K562 (cell line): ENCODE data around the gene ATG7.

ENCODE experiments used
- E2F1 ChIP-seq: sonication (generic); formaldehyde crosslinking; IDR thresholded peaks from 2 replicates; pipeline ENCODE4 v1.8.1; 2023; ENCODE audit warnings: mild to moderate bottlenecking, missing genetic modification reagents, moderate library complexity
- PHF21A ChIP-seq: fragments of 450-650 bp; IDR thresholded peaks from 2 replicates; pipeline ENCODE4 v1.6.1; 2017; ENCODE audit warnings: low read depth, borderline replicate concordance
- POLR2AphosphoS5 ChIP-seq: IDR thresholded peaks from 2 replicates; pipeline ENCODE4 v1.6.1; 2011; ENCODE audit warnings: mild to moderate bottlenecking, low read depth, low read length, moderate library complexity; ENCODE audit not compliant: control insufficient read depth, insufficient read depth
- RFX7 ChIP-seq: fragments of 250-450 bp; sonication (Bioruptor Pico); IDR thresholded peaks from 2 replicates; pipeline ENCODE4 v1.5.1; 2021; ENCODE audit warnings: mild to moderate bottlenecking
- XRCC3 ChIP-seq: fragments of 450-650 bp; IDR thresholded peaks from 2 replicates; pipeline ENCODE4 v1.6.1; 2017; ENCODE audit warnings: mild to moderate bottlenecking, moderate library complexity
- ZNF133 ChIP-seq: fragments of 250-450 bp; sonication (Bioruptor Pico); IDR thresholded peaks from 2 replicates; pipeline ENCODE4 v1.4.0; 2020; ENCODE audit warnings: mild to moderate bottlenecking
- ZNF3 ChIP-seq: fragments of 250-450 bp; sonication (Bioruptor Pico); IDR thresholded peaks from 2 replicates; pipeline ENCODE4 v1.5.0; 2021; ENCODE audit warnings: mild to moderate bottlenecking, moderate library complexity
- ZNF431 ChIP-seq: sonication (generic); formaldehyde crosslinking; IDR thresholded peaks from 2 replicates; pipeline ENCODE4 v1.8.0; 2022; ENCODE audit warnings: mild to moderate bottlenecking, missing genetic modification reagents
- ZZZ3 ChIP-seq: fragments of 450-650 bp; IDR thresholded peaks from 2 replicates; pipeline ENCODE4 v1.6.1; 2016; ENCODE audit warnings: antibody characterized with exemption, mild to moderate bottlenecking, moderate library complexity
- TF ChIP-seq, protein P1 (sequence below), 3 experiments: IDR thresholded peaks in 2 of 3; conservative IDR thresholded peaks in 1 of 3; 2 replicates each; pipeline ENCODE4 v1.5.1; 2011 to 2012; ENCODE audit warnings: low read length in 3 of 3, mild to moderate bottlenecking in 3 of 3, control low read depth in 2 of 3, improper control_type of control experiment in 1 of 3, inconsistent platforms in 1 of 3, low read depth in 1 of 3, mixed read lengths in 1 of 3, moderate library complexity in 1 of 3; ENCODE audit not compliant: insufficient read depth in 2 of 3

DNA sequence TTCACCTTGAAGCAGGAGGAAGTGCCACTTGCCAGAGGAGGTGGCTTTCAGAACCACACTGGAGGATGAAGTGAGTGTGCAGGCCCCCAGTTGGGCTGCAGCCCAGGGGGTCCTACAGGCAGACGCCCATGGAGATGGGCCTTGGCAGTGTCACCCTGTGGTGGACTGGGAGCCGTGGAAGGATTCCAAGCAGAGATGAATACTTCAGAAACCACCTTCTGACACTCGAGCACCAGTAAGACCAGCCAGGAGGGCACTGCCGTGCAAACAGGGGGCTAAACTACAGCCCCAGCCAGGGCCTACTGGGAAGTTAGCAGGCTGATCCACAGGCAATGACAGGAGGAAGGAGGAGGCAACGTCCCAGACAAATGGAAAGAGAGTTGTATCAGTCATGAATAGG, 316.1 kb downstream of the ATG7 start:
- TF ChIP-seq XRCC3, result no peak
- no peak for TF ChIP-seq ZNF133 (CRISPR knock-in tag)
- TF ChIP-seq, protein P1, sequence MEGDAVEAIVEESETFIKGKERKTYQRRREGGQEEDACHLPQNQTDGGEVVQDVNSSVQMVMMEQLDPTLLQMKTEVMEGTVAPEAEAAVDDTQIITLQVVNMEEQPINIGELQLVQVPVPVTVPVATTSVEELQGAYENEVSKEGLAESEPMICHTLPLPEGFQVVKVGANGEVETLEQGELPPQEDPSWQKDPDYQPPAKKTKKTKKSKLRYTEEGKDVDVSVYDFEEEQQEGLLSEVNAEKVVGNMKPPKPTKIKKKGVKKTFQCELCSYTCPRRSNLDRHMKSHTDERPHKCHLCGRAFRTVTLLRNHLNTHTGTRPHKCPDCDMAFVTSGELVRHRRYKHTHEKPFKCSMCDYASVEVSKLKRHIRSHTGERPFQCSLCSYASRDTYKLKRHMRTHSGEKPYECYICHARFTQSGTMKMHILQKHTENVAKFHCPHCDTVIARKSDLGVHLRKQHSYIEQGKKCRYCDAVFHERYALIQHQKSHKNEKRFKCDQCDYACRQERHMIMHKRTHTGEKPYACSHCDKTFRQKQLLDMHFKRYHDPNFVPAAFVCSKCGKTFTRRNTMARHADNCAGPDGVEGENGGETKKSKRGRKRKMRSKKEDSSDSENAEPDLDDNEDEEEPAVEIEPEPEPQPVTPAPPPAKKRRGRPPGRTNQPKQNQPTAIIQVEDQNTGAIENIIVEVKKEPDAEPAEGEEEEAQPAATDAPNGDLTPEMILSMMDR (IDR thresholded peaks at IDR 0.05 in 2 of 3, conservative IDR thresholded peaks at IDR 0.05 in 1 of 3; ENCODE audit: insufficient read depth in 2 of 3, low read depth in 1 of 3, low read length in 3 of 3), result no peak
- TF ChIP-seq ZNF3 (CRISPR knock-in tag), result no peak
- no peak for TF ChIP-seq E2F1 (CRISPR knock-in tag)
- no peak for TF ChIP-seq PHF21A
- TF ChIP-seq ZZZ3, result no peak
- no peak for TF ChIP-seq POLR2AphosphoS5
- no peak for TF ChIP-seq ZNF431 (CRISPR knock-in tag)
- no peak for TF ChIP-seq RFX7
